Fibroblast of mammary gland (primary cell): ENCODE data around the gene RASAL2.
A peak's percentile ranks its signal among the peaks of the same experiment; 100 is the strongest.
"Not testable (repeated sequence)": the region's sequence is repeated elsewhere in the genome, so short reads cannot be mapped to it uniquely, and the experiment has no call there.

Experiments used
- DNase-seq: peaks from one replicate; pipeline ENCODE4 v3.0.0-alpha.2; 2010; ENCODE audit warnings: low read depth
- H3K4me3 ChIP-seq: 2 replicates; pipeline ENCODE4 v1.5.1; 2011; ENCODE audit warnings: low read depth, mild to moderate bottlenecking, low read length, moderate library complexity; ENCODE audit not compliant: control insufficient read depth
- TF ChIP-seq, protein P1 (sequence below): conservative IDR thresholded peaks from 2 replicates; pipeline ENCODE4 v1.5.1; 2011; ENCODE audit warnings: low read depth, low read length, inconsistent platforms; ENCODE audit not compliant: control insufficient read depth, insufficient read depth

RASAL2 gene

DNA sequence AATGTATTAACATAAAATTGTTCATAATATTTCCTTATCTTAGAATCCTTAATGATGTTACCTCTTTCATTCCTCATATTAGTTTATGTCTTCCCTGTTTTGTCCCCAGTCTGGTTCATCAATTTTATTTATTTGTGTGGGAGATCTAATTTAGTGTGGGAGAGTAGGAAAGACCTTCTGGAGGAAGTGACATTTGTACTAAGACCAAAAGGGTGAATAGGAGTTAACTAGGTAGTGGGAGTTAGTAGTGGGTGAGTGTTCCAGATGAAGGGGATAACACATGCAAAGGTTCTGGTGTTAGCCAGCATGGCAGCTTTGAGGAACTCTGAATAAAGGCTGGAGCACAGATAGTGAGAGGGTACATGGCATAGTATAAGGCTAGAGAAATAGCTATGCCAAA is 21.4 kb downstream of the RASAL2 start:
- no peak overlapping the region for H3K4me3 ChIP-seq
- TF ChIP-seq, protein P1, sequence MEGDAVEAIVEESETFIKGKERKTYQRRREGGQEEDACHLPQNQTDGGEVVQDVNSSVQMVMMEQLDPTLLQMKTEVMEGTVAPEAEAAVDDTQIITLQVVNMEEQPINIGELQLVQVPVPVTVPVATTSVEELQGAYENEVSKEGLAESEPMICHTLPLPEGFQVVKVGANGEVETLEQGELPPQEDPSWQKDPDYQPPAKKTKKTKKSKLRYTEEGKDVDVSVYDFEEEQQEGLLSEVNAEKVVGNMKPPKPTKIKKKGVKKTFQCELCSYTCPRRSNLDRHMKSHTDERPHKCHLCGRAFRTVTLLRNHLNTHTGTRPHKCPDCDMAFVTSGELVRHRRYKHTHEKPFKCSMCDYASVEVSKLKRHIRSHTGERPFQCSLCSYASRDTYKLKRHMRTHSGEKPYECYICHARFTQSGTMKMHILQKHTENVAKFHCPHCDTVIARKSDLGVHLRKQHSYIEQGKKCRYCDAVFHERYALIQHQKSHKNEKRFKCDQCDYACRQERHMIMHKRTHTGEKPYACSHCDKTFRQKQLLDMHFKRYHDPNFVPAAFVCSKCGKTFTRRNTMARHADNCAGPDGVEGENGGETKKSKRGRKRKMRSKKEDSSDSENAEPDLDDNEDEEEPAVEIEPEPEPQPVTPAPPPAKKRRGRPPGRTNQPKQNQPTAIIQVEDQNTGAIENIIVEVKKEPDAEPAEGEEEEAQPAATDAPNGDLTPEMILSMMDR = no peak
- DNase-seq = no peak

DNA sequence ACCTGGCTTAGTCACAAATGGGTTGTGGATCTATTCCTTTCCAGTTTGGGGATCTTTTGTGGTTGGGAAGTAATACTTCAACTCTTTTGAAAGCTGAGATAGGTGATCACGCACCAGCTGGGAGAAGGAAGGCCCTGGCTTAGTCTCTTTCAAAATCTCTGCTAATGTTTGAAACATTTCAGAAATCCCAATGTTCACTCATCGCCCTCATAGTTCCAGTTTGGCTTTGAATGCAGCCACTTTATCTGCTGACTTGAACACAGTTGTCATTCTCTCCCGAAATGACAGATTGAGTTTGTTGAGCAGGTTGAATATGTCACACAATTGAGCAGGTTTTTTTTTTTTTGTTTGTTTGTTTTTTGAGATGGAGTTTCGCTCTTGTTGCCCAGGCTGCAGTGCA is 24.6 kb downstream of the RASAL2 start:
- TF ChIP-seq, protein P1 = no peak
- no peak for DNase-seq

DNA sequence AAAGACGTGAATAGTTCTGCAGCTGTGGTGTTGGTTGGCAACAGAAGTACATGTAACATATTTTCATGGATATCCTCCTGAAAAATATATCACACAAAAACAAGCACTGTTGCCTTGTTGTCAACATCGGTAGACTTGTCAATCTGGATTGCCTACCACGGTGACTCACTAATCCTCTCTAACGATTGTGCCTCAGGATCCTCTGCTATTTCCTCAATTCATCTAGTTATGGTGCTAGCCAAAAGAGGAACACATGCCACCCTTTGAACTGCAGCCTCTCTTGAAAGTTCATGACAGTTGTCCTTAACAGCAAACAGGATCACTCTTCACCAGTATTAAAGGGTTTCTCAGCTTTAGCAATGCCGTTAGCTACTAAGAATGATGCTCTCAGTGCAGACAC is 25.7 kb downstream of the RASAL2 start:
- no peak for DNase-seq
- TF ChIP-seq, protein P1 = no peak
- H3K4me3 ChIP-seq = no peak overlapping the region

More for the DNA sequence above, 24.6 kb downstream of the RASAL2 start:
- H3K4me3 ChIP-seq = no peak overlapping the region

DNA sequence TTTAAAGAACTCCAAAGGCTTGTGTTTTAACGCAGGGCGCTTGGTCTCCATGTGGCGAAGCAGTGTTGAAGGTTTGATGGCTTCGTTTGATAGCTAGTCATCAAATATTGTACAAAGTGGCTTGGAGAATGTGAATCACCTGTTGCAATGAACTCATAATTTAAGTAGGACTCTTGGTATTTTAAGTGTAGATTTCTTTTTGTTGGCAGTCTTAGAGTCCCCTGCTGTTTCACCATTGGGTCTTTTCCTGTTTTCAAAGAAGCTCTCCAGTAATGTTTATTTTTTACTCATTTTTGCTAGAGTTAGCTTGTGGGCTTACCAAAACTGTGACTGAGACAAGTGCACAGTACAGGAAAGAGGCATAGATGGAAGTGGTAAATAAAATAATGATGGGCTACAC is 26.2 kb downstream of the RASAL2 start:
- TF ChIP-seq, protein P1 = no peak
- no peak overlapping the region for H3K4me3 ChIP-seq
- no peak for DNase-seq

DNA sequence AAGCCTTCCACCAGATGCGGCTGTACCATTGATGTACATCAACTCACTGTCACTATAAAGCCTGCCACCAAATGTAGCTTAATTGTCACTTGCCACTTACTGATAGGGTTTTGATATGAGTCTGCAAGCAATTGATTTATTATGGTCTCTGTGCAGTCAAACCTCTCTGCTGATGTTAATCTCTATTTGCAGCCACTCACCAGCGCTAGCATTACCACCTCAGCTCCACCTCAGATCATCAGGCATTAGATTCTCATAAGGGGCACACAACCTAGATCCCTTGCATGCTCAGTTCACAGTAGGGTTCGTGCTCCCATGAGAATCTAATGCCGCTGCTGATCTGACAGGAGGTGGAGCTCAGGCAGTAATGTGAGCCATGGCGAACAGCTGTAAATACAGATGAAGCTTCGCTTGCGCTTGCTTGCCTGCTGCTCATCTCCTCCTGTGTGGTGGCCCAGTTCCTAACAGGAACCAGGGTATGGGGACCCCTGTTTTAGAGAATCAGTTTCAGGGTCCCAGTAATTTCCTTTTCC is 26.7 kb downstream of the RASAL2 start:
- not testable (repeated sequence) for DNase-seq, H3K4me3 ChIP-seq

DNA sequence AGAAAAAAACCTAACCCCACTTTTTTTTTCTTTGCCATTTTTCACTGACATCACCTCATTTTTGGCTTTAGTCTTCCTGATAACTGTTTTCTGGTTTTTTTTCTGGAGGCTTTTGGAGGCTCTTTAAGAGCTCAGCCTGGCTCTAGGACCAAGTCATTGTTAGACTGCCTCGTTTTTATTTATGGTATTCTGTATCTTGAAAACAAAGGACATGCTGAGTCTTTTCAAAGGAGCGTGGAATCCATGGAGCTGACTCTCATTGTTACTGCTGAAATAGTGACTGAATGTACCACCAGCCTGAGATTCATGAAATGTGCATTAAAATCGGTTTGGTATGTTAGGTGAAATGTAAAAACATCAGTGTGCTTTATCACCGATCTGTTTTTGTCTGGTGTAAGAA is 28.0 kb downstream of the RASAL2 start:
- H3K4me3 ChIP-seq = no peak overlapping the region
- TF ChIP-seq, protein P1 = no peak
- DNase-seq = no peak

GRCh38 chr1:178122283-178122682 is 28.4 kb downstream of the RASAL2 start:
- no peak overlapping the region for H3K4me3 ChIP-seq
- TF ChIP-seq, protein P1 = no peak
- peak; percentile 43 for DNase-seq

DNA sequence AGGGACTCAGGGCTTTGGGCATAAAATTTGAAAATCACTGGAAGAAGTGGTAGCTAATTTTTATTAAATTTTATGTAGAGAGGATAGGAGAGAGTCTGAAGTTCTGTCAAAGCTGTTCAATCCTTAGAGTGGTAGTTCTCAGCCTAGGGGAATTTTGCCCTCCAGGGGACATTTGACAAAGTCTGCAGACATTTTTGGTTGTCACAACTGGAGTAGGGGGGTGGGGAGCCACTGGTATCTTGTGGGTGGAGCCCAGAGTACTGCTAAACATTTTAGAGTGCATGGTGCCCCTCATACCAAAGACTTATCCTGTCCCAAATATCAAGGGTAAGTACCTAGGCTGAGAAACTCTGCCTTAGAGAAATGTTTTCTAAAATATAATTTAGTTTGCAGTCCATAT is 30.2 kb downstream of the RASAL2 start:
- TF ChIP-seq, protein P1 = no peak
- H3K4me3 ChIP-seq = no peak overlapping the region
- no peak for DNase-seq
